GM19395 (cell line): Measurements from ENCODE around the gene ADH1B.
"Not testable (repeated sequence)": the region's sequence is repeated elsewhere in the genome, so short reads cannot be mapped to it uniquely, and the experiment has no call there.

Experiments used
- ATAC-seq: cut with Tn5 transposase; IDR thresholded peaks from one replicate; pipeline ENCODE4 v1.9.1; 2021; ENCODE audit warnings: mild to moderate bottlenecking, moderate library complexity; ENCODE audit not compliant: unreplicated experiment

Gene ADH1B

GRCh38 chr4:99321241-99322191, at the start of gene ADH1B:
ADH1B (minus strand) TSS chr4:99321401; CDS start chr4:99321331, 70 bp downstream.
- no peak for ATAC-seq

GRCh38 chr4:99367817-99368216, 46.6 kb upstream of the ADH1B start:
- ATAC-seq = not testable (repeated sequence)

DNA sequence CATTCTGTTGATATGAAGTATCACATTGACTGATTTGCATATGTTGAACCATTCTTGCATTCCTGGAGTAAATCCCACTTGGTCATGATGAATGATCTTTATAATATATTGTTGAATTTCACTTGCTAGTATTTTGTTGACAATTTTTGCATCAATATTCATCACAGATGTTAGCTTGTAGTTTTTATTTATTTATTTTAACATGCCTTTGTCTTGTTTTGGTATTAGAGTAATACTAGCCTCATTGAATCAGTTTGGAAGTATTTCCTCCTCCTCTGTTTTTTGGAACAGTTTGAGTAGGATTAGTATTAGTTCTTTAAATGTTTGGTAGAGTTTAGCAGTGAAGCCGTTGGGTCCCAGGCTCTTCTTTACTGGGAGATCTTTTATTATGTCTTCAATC, 45.3 kb upstream of the ADH1B start:
- no peak for ATAC-seq

GRCh38 chr4:99362768-99363167, 41.6 kb upstream of the ADH1B start:
- no peak for ATAC-seq

DNA sequence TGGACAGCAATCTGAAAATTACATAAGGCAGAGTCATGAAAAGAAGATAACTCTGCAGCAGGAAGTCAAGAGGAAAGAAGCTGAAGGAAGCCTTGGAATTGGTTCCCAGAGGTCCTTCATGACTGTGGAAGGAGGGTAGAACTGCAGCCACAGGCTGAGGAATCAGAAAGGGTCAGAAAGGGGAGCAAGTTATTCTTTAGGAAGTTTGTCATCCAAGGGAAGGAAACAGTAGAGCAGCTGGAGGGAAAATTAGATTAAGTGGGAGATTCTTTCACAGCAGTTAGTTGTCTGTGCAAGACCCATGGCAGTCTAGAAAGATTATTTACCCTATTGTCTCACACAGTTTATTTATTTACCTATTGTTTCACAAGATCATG, 40.7 kb upstream of the ADH1B start:
- ATAC-seq = no peak

GRCh38 chr4:99361268-99361898, 40.2 kb upstream of the ADH1B start:
- no peak for ATAC-seq

- no peak for ATAC-seq
Measured at GRCh38 chr4:99359480-99360204, 38.4 kb upstream of the ADH1B start.

DNA sequence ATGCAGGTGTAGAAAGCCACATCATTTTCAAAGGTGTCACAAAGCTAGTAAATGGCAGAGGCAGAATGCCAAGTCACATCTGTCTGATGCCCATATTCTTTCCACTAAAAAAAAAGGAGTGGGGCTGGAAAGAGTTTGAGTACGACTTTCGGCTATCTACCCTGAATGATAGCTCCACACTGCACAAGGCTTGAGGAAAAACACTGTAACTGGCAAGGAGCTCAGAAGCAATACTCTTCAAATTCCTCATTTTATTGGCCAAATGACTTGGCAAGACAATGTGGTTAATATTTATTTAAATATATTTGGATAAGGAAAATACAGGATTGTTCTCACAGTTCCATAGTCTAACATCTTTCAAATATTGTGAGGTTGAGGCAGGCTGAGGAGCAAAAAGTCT, 36.7 kb upstream of the ADH1B start:
- ATAC-seq = no peak

GRCh38 chr4:99356992-99357391, 35.8 kb upstream of the ADH1B start:
- ATAC-seq = peak; percentile 87

GRCh38 chr4:99356149-99356548, 34.9 kb upstream of the ADH1B start:
- not testable (repeated sequence) for ATAC-seq

GRCh38 chr4:99352602-99353537, 31.7 kb upstream of the ADH1B start, which contains the start of gene ADH1C:
ADH1C (minus strand) TSS chr4:99352746; CDS start chr4:99352675, 71 bp downstream.
- no peak for ATAC-seq

GRCh38 chr4:99351487-99351886, 30.3 kb upstream of the ADH1B start:
- ATAC-seq = no peak

GRCh38 chr4:99349338-99349737, 28.1 kb upstream of the ADH1B start:
- no peak for ATAC-seq

DNA sequence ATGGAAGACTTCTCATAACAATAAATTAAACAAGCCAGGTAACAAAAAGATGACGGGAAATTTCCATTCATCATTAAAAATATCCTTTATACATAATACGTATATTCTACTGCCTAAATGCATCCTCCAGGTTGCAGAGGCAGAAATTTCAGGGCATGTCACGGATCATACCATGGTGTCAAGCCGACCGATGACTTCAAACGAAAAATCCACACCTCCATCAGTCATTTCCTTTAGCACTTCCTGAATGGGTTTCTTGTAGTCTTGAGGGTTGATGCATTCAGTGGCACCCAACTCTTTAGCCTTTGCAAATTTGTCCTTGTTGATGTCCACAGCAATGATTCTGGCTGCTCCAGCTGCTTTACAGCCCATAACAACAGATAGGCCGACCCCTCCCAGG, 21.4 kb upstream of the ADH1B start:
- not testable (repeated sequence) for ATAC-seq

DNA sequence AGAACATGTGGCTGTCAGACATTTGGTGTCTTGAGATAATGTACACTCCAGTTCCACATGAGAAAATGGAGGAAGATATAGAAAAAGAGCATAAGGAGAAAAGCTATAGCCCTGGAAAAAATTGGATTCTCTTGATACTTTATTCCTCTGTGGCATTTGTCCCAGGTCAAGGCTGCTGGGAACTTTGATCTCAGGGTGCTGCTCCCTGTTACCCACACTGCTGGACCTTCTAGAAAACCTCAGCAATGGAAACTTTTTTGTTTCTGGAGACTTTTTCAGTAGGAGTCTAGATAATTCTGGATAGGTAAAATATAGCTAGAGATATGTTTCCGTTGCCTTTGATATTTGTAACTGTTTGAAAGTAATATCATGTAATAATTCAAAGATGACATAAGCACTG, 20.2 kb upstream of the ADH1B start:
- ATAC-seq = no peak

- ATAC-seq = no peak
Measured at GRCh38 chr4:99339172-99339571, 18.0 kb upstream of the ADH1B start.

- no peak for ATAC-seq
Measured at GRCh38 chr4:99336553-99336952, 15.4 kb upstream of the ADH1B start.

- no peak for ATAC-seq
Measured at GRCh38 chr4:99334880-99335279, 13.7 kb upstream of the ADH1B start.

GRCh38 chr4:99330648-99331047, 9.4 kb upstream of the ADH1B start:
- no peak for ATAC-seq

GRCh38 chr4:99329876-99330275, 8.7 kb upstream of the ADH1B start:
- no peak for ATAC-seq
